Endodermal cell (in vitro differentiated cells): Measurements from ENCODE around the gene LPP. TPM values are rescaled to one million over a fixed set of nuclear protein-coding genes. Genes with fewer than 3 reads are reported as not detected.

Experiments
- DNase-seq: peaks from one replicate; pipeline ENCODE4 v3.0.0-alpha.2; 2017
- H3K27ac ChIP-seq: 2 replicates; pipeline ENCODE4 v1.5.1; 2013; ENCODE audit warnings: mild to moderate bottlenecking, low read depth, low read length, moderate library complexity
- H3K27me3 ChIP-seq: 2 replicates; pipeline ENCODE4 v1.6.1; 2013; ENCODE audit warnings: mild to moderate bottlenecking, low read length, moderate library complexity; ENCODE audit not compliant: insufficient read depth, control insufficient read depth, poor library complexity, severe bottlenecking
- H3K36me3 ChIP-seq: 2 replicates; pipeline ENCODE4 v1.7.0; 2013; ENCODE audit warnings: mild to moderate bottlenecking, low read length, moderate library complexity; ENCODE audit not compliant: control insufficient read depth, insufficient read depth
- H3K4me1 ChIP-seq: one replicate; pipeline ENCODE4 v1.7.0; 2013; ENCODE audit warnings: low read length; ENCODE audit not compliant: control insufficient read depth, insufficient read depth
- H3K4me3 ChIP-seq: 2 replicates; pipeline ENCODE4 v1.5.1; 2013; ENCODE audit warnings: mild to moderate bottlenecking, low read length, moderate library complexity
- H3K9ac ChIP-seq: 2 replicates; pipeline ENCODE4 v1.6.1; 2013; ENCODE audit warnings: mild to moderate bottlenecking, low read length, moderate library complexity; ENCODE audit not compliant: poor library complexity, severe bottlenecking; ENCODE audit errors: extremely low read depth
- H3K9me3 ChIP-seq: 2 replicates; pipeline ENCODE4 v1.6.1; 2013; ENCODE audit warnings: mild to moderate bottlenecking, low read length, moderate library complexity; ENCODE audit not compliant: control insufficient read depth
- H3K27ac Mint-ChIP-seq: 2 replicates; pipeline ENCODE4 v1.8.0; 2020; ENCODE audit warnings: mixed read lengths
- H3K27me3 Mint-ChIP-seq: 2 replicates; pipeline ENCODE4 v1.8.0; 2021; ENCODE audit warnings: mild to moderate bottlenecking, mixed read lengths; ENCODE audit not compliant: insufficient read depth
- H3K36me3 Mint-ChIP-seq: 2 replicates; pipeline ENCODE4 v1.8.0; 2020; ENCODE audit warnings: low read depth, mixed read lengths
- H3K4me1 Mint-ChIP-seq: 2 replicates; pipeline ENCODE4 v1.8.0; 2020; ENCODE audit warnings: mixed read lengths
- H3K4me3 Mint-ChIP-seq: 2 replicates; pipeline ENCODE4 v1.8.0; 2020; ENCODE audit warnings: mild to moderate bottlenecking, moderate library complexity, mixed read lengths
- H3K9me3 Mint-ChIP-seq: 2 replicates; pipeline ENCODE4 v1.8.0; 2020; ENCODE audit warnings: mild to moderate bottlenecking, mixed read lengths
- CTCF ChIP-seq: fragments of 200-600 bp; sonication (generic); conservative IDR thresholded peaks from 2 replicates; pipeline ENCODE4 v1.5.0; 2021; ENCODE audit warnings: antibody characterized with exemption, mild to moderate bottlenecking
- WGBS, 2 experiments: methylation state at CpG; one replicate each; pipeline versions ENCODE4 v1.1.5 to v1.1.7; 2013; ENCODE audit warnings: missing lambda C conversion rate in 2 of 2, mixed read lengths in 1 of 2; ENCODE audit not compliant: insufficient coverage in 1 of 2, insufficient read length in 1 of 2; 5-methylcytosine and 5-hydroxymethylcytosine counted together
- total RNA-seq, 2 donors: library from RNA; stranded (reverse); fragmentation: NEBNext Ultra II Directional in 1 of 2; extraction: Animal tissue kit (Norgen Biotek cat#: 25700) in 1 of 2; gene quantifications; 2 replicates in 1 of 2; 3 replicates in 1 of 2; pipeline ENCODE4 v1.2.1, GENCODE V29; 2021

LPP gene
- total RNA-seq, 2 donors from 2014 or later: 78.0 to 105 TPM

GRCh38 chr3:188242436-188243123 lies 88.6 kb downstream of the LPP start:
- no peak for TF ChIP-seq CTCF
- no peaks in the 10 kb centered on the region for H3K9me3 ChIP-seq
- no peak for DNase-seq
- Mint-ChIP-seq H3K9me3 (no peaks in the 10 kb centered on the region), H3K4me1 (peaks cover 7% of the 10 kb centered on the region), H3K27ac (no peak overlapping the region), H3K4me3 (no peak overlapping the region), H3K36me3 (no peaks in the 10 kb centered on the region), H3K27me3 (no peaks in the 10 kb centered on the region)
- H3K36me3 ChIP-seq: peaks cover 42% of the 10 kb centered on the region
- H3K4me3 ChIP-seq: no peak overlapping the region
- H3K27ac ChIP-seq: no peak overlapping the region
- no peaks in the 10 kb centered on the region for H3K4me1 ChIP-seq
- no peaks in the 10 kb centered on the region for H3K27me3 ChIP-seq
- 95 to 100% methylated on average over 1 to 3 of the region's 3 CpGs for WGBS, 2 experiments
- H3K9ac ChIP-seq: no peak overlapping the region

DNA sequence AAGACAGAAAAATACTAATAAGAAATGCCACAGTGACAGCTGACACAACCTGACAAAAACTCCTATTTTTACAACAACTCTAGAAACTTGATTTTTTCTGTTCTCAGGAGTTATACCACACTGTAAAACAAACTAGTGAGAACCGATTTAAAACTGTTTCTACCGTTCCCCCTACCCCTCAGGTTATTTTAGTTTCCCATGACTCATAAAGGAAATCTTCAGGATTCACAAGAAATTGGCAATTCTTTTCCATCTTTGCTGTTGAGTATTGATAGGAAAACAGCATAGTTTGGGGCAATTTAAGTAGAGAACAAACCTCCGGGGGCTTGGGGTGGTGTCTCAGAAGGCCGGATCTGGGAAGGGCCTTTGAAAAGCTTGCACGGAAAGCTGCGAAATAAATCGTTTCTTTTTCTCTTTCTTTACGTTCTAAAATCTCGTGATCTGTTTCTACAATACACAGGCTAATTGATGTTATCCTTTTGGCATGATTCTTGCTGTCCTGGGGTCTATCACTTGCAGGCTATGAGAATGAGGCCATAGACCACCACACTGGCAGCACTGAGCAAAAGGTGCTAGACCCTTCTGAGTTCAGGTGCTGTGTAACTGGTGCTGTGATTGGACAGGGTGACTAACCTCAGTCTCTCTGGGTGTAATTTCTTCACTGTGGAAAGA lies 89.3 kb downstream of the LPP start:
- H3K36me3 Mint-ChIP-seq: no peaks in the 10 kb centered on the region
- peak overlapping the region; percentile 69 for H3K27ac Mint-ChIP-seq
- DNase-seq: no peak
- Histone ChIP-seq H3K9me3 (no peaks in the 10 kb centered on the region), H3K4me1 (no peaks in the 10 kb centered on the region), H3K9ac (no peak overlapping the region), H3K27ac (no peak overlapping the region), H3K4me3 (no peak overlapping the region), H3K27me3 (no peaks in the 10 kb centered on the region), H3K36me3 (peaks cover 42% of the 10 kb centered on the region)
- H3K4me1 Mint-ChIP-seq: peaks cover 7% of the 10 kb centered on the region
- H3K27me3 Mint-ChIP-seq: no peaks in the 10 kb centered on the region
- no peak overlapping the region for H3K4me3 Mint-ChIP-seq
- 91 to 94% methylated on average over 7 to 9 of the region's 9 CpGs for WGBS, 2 experiments
- no peak for TF ChIP-seq CTCF
- H3K9me3 Mint-ChIP-seq: no peaks in the 10 kb centered on the region

DNA sequence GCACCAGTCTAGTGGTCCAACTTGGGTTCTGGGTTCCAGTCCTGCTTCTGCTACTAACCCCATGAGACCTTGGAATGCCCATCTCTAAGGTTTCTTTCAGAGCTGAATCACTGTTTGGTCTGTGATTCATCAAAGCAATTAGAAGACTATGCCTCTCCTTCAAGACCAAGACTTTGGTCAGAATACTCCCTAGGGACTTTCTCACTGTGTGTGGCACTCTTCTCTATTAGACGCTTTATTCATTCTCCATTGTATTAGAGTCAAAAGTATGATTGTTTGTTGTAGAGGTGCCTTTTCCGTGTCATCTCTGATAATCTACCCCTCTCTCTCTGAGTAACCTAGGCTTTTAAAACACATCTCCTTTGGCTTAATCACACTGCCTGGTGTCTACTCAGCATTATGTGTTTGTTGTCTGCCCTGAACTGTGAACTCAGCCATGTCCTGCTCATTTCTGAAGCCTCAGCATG lies 90.5 kb downstream of the LPP start:
- Mint-ChIP-seq H3K4me1 (peaks cover 7% of the 10 kb centered on the region), H3K9me3 (no peaks in the 10 kb centered on the region), H3K27ac (no peak overlapping the region), H3K27me3 (no peaks in the 10 kb centered on the region), H3K4me3 (no peak overlapping the region), H3K36me3 (no peaks in the 10 kb centered on the region)
- no peaks in the 10 kb centered on the region for H3K27me3 ChIP-seq
- peak overlapping the region; percentile 52 for H3K27ac ChIP-seq
- no peak for DNase-seq
- 60 to 96% methylated on average over 1 to 2 of the region's 2 CpGs for WGBS, 2 experiments
- no peak for TF ChIP-seq CTCF
- H3K9me3 ChIP-seq: no peaks in the 10 kb centered on the region
- H3K4me3 ChIP-seq: no peak overlapping the region
- no peaks in the 10 kb centered on the region for H3K4me1 ChIP-seq
- no peak overlapping the region for H3K9ac ChIP-seq
- H3K36me3 ChIP-seq: peaks cover 35% of the 10 kb centered on the region
